Measurements from ENCODE around the gene HABP4. TPM values are rescaled to one million over a fixed set of nuclear protein-coding genes. Genes with fewer than 3 reads are reported as not detected.

Gene HABP4
- total RNA-seq, 4 donors from 2014 or later = 9.2 to 23.4 (median 14.2) TPM

GRCh38 chr9:96510258-96510657, 60.3 kb downstream of the HABP4 start:
- TF ChIP-seq CTCF (IDR thresholded peaks at IDR 0.05) = no peak
- ATAC-seq (ENCODE audit: low FRiP score) (no peak), DNase-seq (ENCODE audit: low spot score) (no peak)

GRCh38 chr9:96512240-96512639, 62.3 kb downstream of the HABP4 start:
- DNase-seq (ENCODE audit: low spot score) (no peak), ATAC-seq (ENCODE audit: low FRiP score) (no peak)
- TF ChIP-seq CTCF (IDR thresholded peaks at IDR 0.05) = no peak

- DNase-seq (ENCODE audit: low spot score) (no peak), ATAC-seq (ENCODE audit: low FRiP score) (no peak)
- no peak for TF ChIP-seq CTCF (IDR thresholded peaks at IDR 0.05)
These were observed 63.7 kb downstream of the HABP4 start for GRCh38 chr9:96513622-96514021.

GRCh38 chr9:96514108-96514799, 64.3 kb downstream of the HABP4 start:
- TF ChIP-seq CTCF (IDR thresholded peaks at IDR 0.05) = no peak
- no peak for DNase-seq (ENCODE audit: low spot score)
- peak; percentile 41 for ATAC-seq (ENCODE audit: low FRiP score)

- no peak for ATAC-seq (ENCODE audit: low FRiP score)
- TF ChIP-seq CTCF (IDR thresholded peaks at IDR 0.05) = no peak
- no peak for DNase-seq (ENCODE audit: low spot score)
These were observed 64.8 kb downstream of the HABP4 start for GRCh38 chr9:96514800-96515158.

GRCh38 chr9:96515621-96516470, 65.9 kb downstream of the HABP4 start:
- no peak for DNase-seq (ENCODE audit: low spot score)
- ATAC-seq (ENCODE audit: low FRiP score) = no peak
- TF ChIP-seq CTCF (IDR thresholded peaks at IDR 0.05) = no peak

GRCh38 chr9:96519095-96519494, 69.1 kb downstream of the HABP4 start:
- ATAC-seq (ENCODE audit: low FRiP score) (no peak), DNase-seq (ENCODE audit: low spot score) (no peak)
- no peak for TF ChIP-seq CTCF (IDR thresholded peaks at IDR 0.05)

Data from omental fat pad (tissue), 4 donors.